HUDEP-2 (cell line): ENCODE results near the gene EIF4H.
"Not testable (repeated sequence)": the region's sequence is repeated elsewhere in the genome, so short reads cannot be mapped to it uniquely, and the experiment has no call there.

Experiments used
- DNase-seq, 76 experiments: peaks; one replicate each; lab custom pipeline; 2025; ENCODE audit not compliant: unreplicated experiment in 76 of 76; lab: John Stamatoyannopoulos, UW

EIF4H gene

GRCh38 chr7:74173866-74174605, at the start of gene EIF4H:
EIF4H (plus strand) TSS chr7:74174356; CDS start chr7:74174384, 28 bp downstream.
- peak; percentile 13 to 96 (median 90) for DNase-seq

- no peak for DNase-seq
Measured at GRCh38 chr7:74126220-74126880, 47.8 kb upstream of the EIF4H start.

GRCh38 chr7:74129887-74130286, 44.3 kb upstream of the EIF4H start:
- DNase-seq, result no peak

DNA sequence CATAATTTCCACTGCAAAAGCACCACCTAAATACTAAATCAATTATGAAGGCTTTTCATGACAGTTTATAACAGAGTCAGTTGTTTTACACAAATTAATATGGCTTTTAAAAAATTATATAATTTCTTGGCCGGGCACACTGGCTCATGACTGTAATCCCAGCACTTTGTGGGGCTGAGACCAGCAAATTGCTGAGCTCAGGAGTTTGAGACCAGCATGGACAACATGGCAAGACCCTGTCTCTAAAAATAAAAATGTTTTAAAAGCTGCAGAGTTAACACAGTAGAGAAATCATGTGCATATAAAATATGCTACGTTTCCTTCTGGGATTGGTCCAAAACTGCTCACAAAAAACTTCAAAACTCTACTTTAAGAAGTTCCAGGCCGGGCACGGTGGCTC, 43.6 kb upstream of the EIF4H start:
- DNase-seq, result no peak

- DNase-seq, result peak in 34 of 76 experiments; percentile 0 to 75 (median 24)
Measured at GRCh38 chr7:74134117-74134620, 40.0 kb upstream of the EIF4H start.

GRCh38 chr7:74138334-74138867, 35.8 kb upstream of the EIF4H start:
- no peak for DNase-seq

DNA sequence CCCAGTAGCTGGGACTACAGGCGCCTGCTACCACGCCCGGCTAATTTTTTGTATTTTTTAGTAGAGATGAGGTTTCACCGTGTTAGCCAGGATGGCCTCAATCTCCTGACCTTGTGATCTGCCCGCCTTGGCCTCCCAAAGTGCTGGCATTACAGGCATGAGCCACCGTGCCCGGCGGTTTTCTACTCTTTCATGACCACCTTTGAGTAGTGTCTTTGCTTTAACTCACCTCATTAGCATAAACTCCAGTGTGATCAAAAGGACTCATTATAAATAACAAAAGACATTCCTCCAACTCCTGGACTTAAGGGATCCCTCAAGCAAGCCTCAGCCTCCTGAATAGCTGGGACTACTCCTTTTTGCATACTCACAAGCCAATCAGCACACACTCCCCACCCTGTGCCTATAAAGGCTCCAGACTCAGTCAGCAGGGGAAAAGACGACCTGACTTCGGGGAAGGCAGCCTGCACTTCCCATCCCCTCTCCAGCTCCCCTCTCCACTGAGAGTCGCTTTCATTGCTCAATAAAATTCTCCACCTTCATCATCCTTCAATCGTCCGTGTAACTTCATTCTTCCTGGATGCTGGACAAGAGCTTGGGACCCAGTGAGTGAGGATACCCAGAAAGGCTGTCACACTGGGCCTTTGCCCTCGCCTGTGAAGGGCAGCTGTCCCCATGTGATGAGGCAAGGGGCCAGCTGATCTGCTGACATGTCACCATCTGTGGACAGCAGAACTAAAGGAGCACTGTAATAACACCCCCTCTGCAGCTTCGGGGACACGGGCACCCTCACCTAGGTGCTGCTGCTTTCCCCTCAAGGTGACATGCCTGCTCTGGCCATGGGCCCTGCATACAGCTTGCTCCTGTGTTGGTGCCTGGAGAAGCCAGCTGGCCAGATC, 35.0 kb upstream of the EIF4H start:
- DNase-seq, result no peak

DNA sequence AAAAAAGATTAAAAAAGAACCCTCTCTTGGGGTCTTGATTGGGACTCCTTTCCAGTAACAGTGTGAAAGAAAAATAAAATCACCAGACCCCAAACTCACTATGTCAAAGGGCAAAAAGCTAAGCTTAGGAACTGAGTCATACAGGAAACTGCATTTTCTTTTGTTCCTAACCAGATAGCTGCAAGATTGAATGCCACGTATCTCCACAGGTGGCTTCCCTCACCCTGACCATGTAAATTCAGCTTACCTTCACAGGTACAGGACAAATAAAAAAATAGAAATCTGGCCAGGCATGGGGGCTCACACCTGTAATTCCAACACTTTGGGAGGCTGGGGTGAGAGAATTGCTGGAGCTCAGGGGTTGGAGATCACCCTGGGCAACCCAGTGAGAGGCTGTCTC, 32.5 kb upstream of the EIF4H start:
- DNase-seq, result no peak

- DNase-seq, result no peak
Measured at GRCh38 chr7:74143383-74143782, 30.8 kb upstream of the EIF4H start.

DNA sequence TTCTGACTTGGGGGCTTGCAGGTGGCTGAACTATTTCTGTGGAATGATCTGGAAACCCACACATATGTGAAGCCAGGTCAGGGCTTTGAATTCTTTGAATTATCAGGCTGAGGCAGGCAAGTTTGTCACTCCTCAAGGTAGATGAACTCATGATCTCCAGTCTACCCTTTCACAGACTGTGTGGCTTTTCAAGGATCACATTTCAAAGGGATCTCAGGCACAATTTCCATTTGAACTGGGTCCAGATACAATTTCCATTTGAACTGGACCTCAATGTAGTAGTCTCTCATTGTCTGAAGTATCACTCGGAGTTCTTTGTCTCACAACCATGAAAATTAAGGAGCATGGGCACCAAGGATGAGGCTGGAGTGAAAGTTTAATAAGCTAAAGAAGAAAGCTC, 25.7 kb upstream of the EIF4H start:
- no peak for DNase-seq

DNA sequence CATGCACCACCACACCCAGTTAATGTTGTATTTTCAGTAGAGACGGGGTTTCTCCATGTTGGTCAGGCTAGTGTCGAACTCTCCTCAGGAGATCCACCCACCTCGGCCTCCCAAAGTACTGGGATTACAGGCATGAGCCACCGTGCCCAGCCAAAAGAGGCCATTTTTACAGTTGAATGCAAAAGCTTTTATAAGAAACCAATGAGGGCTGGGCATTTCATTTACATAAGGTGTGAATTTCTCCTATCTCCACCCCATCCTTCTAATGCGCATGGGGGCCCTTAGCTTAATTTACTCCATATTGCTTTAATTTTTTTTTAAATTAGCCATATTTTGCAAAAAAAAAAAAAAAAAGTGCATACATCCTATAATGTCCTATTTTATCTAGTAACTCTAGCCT, 25.1 kb upstream of the EIF4H start:
- no peak for DNase-seq

DNA sequence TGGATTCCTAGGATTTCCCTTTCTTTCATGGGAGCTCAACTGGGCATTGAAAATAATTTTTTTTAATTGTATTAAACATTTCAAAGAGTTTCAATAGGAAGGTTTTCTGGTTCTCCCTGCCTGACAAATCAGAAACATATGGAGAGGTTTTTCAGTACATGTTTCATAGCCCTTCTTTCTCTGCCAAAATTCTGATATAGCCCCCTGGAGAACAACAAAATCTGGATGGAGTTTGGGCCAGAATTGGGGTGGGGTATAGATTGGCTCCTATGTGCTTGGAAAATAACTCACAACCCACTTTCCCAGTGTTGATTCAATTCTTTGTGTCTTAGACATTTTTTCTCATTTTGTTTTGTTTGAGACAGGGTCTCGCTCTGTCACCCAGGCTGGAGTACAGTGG, 24.6 kb upstream of the EIF4H start:
- DNase-seq, result no peak

DNA sequence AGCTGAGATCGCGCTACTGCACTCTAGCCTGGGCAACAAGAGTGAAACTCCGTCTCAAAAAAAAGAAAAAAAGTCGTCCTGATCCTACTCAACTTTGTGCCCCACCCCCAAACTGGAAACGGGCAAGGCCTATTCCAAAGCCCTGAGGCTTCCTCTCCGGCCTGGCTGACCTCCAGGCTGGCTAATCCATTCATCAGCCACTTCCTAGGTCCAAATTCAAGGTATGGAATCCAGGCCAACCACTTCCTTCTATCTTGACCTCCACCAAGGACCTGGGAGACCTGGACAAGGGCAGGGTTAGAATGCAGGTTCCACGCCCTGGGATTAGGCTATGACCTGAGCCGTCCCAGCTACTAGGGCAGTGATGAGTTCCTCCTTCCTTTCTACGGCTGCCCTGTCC, 20.4 kb upstream of the EIF4H start:
- DNase-seq, result no peak

- no peak for DNase-seq
Measured at GRCh38 chr7:74155810-74156395, 18.3 kb upstream of the EIF4H start.

DNA sequence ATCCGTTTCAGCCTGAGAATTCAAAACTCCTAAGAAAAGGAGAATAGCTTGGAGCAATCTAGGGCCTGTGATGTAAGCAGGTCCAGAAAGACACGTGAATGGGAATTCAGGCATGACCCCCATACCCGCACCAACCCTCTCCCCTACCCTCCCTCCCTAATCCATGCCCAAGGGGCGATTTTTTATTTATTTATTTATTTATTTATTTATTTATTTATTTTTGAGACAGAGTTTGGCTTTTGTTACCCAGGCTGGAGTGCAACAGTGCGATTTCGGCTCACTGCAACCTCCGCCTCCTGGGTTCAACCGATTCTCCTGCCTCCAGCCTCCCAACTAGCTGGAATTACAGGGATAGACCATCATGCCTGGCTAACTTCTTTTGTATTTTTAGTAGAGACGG, 16.6 kb upstream of the EIF4H start:
- DNase-seq, result no peak

GRCh38 chr7:74164985-74165456, 9.1 kb upstream of the EIF4H start:
- no peak for DNase-seq

DNA sequence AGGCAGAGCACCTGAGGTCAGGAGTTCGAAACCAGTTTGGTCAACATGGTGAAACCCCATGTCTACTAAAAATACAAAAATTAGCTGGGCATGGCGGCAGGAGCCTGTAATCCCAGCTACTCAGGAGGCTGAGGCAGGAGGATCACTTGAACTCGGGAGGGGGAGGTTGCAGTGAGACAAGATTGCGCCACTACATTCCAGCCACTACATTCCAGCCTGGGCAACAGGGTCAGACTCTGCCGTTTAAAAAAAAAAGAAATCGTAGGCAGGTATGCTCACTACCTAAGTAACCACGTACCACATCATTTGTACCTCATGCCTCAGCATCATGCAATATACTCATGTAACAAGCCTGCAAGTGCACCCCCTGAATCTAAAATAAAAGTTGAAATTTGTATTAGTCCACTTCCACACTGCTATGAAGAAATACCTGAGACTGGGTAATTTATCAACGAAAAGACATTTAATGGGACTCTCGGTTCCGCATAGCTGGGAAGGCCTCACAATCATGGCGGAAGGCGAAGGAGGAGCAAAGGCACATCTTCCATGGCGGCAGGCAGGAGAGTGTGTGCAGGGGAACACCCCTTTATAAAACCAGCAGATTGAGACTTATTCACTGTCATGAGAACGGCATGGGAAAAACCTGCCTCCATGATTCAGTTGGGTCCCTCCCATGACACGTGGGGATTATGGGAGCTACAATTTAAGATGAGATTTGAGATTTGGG, 8.1 kb upstream of the EIF4H start:
- DNase-seq, result no peak

DNA sequence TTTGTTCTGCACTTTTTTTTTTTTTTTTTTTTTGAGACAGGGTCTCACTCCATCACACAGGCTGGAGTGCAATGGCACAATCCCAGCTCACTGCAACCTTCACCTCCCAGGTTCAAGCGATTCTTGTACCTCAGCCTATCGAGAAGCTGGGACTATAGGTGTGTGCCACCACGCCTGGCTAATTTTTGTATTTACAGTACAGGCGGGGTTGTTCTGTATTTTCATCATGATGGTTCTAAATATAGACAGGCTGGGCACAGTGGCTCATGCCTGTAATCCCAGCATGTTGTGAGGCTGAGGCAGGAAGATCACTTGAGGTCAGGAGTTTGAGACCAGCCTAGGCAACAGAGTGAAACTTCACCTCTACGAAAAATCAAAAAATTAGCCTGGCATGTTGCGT, 6.8 kb upstream of the EIF4H start:
- DNase-seq, result not testable (repeated sequence)

GRCh38 chr7:74173074-74173473, 1.1 kb upstream of the EIF4H start:
- no peak for DNase-seq

DNA sequence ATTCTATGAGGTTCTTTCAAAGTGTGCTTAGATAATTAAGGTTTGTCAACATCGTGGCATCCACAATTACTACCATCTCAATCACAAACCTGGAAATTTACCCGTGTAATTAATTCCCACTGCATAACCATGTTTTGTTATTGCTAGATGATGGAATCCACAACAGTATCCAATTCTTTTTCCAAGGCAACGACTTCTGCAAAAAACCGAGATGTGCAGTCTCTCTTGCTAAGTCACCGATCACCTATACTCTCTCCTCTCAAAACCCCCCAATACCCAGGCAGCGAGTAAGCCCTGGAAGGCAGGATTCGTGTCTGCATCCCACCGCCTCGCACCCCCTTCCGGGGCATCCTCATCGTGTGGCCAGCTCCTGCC, 678 bp upstream of the EIF4H start:
- DNase-seq, result peak in 1 of 76 experiments; percentile 42
